ENCODE measurements around the gene NIM1K. TPM values are rescaled to one million over a fixed set of nuclear protein-coding genes. Genes with fewer than 3 reads are reported as not detected.
A peak's percentile ranks its signal among the peaks of the same experiment; 100 is the strongest.

The NIM1K gene
- total RNA-seq (0.49 TPM in 1 of 2 replicates, not detected in the other), polyA plus RNA-seq (0.04 and 0.14 TPM in 2 replicates), polyA minus RNA-seq (0.49 and 0.73 TPM in 2 replicates), Bru-seq, nascent RNA (percentile 20 among the genes with signal in this experiment), BruChase-seq, experiment 1, labeled RNA remaining after a 6-hour chase (percentile 16 among the genes with signal in this experiment), BruChase-seq, experiment 2, labeled RNA remaining after a 2-hour chase (percentile 16 among the genes with signal in this experiment)
- polyA plus RNA-seq (2011; cell fraction: cytosol; rRNA removed), result 0.03 and 0.04 TPM in 2 replicates
- polyA plus RNA-seq (2011; cell fraction: nucleus; rRNA removed), result 0.13 and 0.15 TPM in 2 replicates
- not detected in 2 replicates for polyA plus RNA-seq (2012)
- not detected for polyA minus RNA-seq (2011; cell fraction: cytosol; rRNA and poly(A)+ RNA removed)
- 0.53 and 1.6 TPM in 2 replicates for polyA minus RNA-seq (2011; cell fraction: nucleus; rRNA and poly(A)+ RNA removed)
- long read RNA-seq, result 0 reads

DNA sequence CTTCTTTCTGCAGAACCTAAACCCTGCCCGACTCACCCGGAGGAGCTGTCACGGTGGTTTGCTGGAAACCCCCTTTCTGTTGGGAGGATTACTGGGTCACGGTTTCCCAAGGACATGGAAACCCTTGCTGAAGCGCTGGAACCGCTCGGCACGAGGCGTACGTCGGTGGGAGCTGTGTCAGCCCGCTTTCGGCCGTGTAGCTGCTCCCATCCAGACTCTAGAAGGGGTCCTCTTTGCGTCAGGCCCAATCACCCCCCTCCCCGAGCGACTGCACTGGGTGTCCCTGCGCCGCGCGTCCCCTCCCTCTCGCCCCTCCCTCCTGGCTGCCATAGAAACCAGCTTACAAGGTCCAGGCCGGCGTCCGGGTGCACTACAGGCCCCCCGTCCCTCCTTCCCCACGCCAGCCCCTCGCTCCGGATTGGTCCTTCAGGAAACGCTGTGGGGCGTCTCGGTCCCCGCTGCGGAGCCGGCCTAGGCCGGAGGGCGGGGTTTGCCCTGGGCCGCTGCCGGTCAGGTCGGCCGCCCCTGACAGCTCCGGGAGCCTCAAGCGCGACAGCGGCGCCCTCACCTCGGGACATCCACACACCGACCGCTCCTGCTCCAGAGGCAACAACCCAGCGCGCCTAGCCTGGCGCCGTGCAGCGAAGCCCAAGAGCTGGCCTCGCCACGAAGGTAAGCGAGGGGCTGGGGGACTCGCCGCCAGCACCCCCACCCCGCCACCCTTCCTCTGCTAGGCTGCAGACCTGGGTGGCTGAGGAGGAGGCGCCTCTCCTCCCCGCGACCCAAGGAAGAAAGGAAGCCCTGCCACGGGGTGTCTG lies at the start of gene NIM1K:
NIM1K (plus strand) TSS at position 486 of the 818 bp plus-strand sequence. CDS start 53,551 bp downstream, outside the sequence.
- TF ChIP-seq JUN (IDR thresholded peaks at IDR 0.05; ENCODE audit: borderline replicate concordance, insufficient read depth, insufficient read length, low read depth) (no peak), EZH2 (IDR thresholded peaks at IDR 0.05; ENCODE audit: borderline replicate concordance, low read depth, low read length, severe bottlenecking) (peak; percentile 31)
- DNase-seq (ENCODE audit: low read depth, low spot score), result peak; percentile 23
- Histone ChIP-seq H3K27me3 (ENCODE audit: control insufficient read depth in 2 of 2, insufficient read depth in 2 of 2, low read length in 2 of 2) (peaks cover 11 to 35% of the 10 kb centered on the region in 2 experiments), H2AFZ (ENCODE audit: low read depth, low read length) (peak within 1 kb of the TSS; percentile 3), H3K36me3 (ENCODE audit: control insufficient read depth in 2 of 2, extremely low read depth in 1 of 2, insufficient read depth in 2 of 2, low read length in 2 of 2) (no peaks in the 10 kb centered on the region), H3K79me2 (ENCODE audit: control insufficient read depth, insufficient read depth, low read length) (no peaks in the 10 kb centered on the region), H3K9me3 (replicated peaks; ENCODE audit: control insufficient read depth, insufficient read depth, low read length) (no peaks in the 10 kb centered on the region), H4K20me1 (replicated peaks; ENCODE audit: control insufficient read depth, extremely low read depth, insufficient read depth, low read length) (no peaks in the 10 kb centered on the region), H3K4me1 (ENCODE audit: control insufficient read depth, extremely low read depth, insufficient read depth, low read length) (peaks cover 4% of the 10 kb centered on the region), H3K4me2 (ENCODE audit: insufficient read depth, low read length) (peak within 1 kb of the TSS; percentile 51), H3K27ac (ENCODE audit: insufficient read depth, low read depth, low read length) (no peak within 1 kb of the TSS), H3K4me3 (replicated peaks in 1 of 3; ENCODE audit: insufficient read depth in 1 of 3, low read depth in 1 of 3, low read length in 3 of 3) (peak within 1 kb of the TSS in 2 of 3 experiments; percentile 12 to 32), H3K9ac (replicated peaks; ENCODE audit: extremely low read depth, insufficient read depth, low read length) (no peak within 1 kb of the TSS), H3K9me1 (replicated peaks; ENCODE audit: control insufficient read depth, extremely low read depth, insufficient read depth, low read length) (no peaks in the 10 kb centered on the region)
- ChIA-PET POLR2A (no interaction called here), CTCF (no interaction called here)
- intact Hi-C loops (cut with micrococcal nuclease) (no loop called here), dilution Hi-C loops (cut with MboI; ENCODE audit: extremely low pct_ligation_motif_present, low sequenced_read_pairs) (no loop called here)
- peak; percentile 55 for FAIRE-seq
- no TSS peak for BruUV-seq (replicated peaks)

DNA sequence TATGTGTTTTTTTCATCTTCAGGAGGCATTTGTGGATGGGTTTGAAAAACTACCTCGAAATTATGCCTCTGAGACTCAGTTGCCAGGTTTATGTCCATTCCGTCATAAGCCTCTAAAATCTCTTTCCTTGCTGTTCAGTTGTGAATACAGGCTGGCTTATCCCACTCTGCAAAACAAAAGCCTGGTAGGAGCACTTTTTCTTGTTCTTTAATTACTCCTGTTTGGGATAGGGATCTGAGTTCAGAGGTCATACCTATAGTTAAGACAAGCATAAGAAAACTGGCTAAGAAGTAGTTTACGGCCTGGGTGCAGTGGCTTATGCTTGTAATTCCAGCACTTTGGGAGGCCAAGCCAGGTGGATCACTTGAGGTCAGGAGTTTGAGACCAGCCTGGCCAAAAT lies 47.0 kb upstream of the NIM1K start:
- no peaks in the 10 kb centered on the region for H3K36me3 ChIP-seq (ENCODE audit: control insufficient read depth in 2 of 2, extremely low read depth in 1 of 2, insufficient read depth in 2 of 2, low read length in 2 of 2)
- H3K27me3 ChIP-seq (ENCODE audit: control insufficient read depth in 2 of 2, insufficient read depth in 2 of 2, low read length in 2 of 2), result no peaks in the 10 kb centered on the region
- no peak for TF ChIP-seq FOS (IDR thresholded peaks at IDR 0.05; ENCODE audit: borderline replicate concordance, insufficient read depth, low read length)
- TF ChIP-seq, protein P1, sequence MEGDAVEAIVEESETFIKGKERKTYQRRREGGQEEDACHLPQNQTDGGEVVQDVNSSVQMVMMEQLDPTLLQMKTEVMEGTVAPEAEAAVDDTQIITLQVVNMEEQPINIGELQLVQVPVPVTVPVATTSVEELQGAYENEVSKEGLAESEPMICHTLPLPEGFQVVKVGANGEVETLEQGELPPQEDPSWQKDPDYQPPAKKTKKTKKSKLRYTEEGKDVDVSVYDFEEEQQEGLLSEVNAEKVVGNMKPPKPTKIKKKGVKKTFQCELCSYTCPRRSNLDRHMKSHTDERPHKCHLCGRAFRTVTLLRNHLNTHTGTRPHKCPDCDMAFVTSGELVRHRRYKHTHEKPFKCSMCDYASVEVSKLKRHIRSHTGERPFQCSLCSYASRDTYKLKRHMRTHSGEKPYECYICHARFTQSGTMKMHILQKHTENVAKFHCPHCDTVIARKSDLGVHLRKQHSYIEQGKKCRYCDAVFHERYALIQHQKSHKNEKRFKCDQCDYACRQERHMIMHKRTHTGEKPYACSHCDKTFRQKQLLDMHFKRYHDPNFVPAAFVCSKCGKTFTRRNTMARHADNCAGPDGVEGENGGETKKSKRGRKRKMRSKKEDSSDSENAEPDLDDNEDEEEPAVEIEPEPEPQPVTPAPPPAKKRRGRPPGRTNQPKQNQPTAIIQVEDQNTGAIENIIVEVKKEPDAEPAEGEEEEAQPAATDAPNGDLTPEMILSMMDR (IDR thresholded peaks at IDR 0.05; ENCODE audit: extremely low read depth in 1 of 2, insufficient read depth in 1 of 2, low read depth in 1 of 2, low read length in 2 of 2), result no peak
- TF ChIP-seq POLR2AphosphoS5 (IDR thresholded peaks at IDR 0.05; ENCODE audit: insufficient read depth, low read depth, low read length), result no peak
- TF ChIP-seq MYC (IDR thresholded peaks at IDR 0.05; ENCODE audit: low read depth, low read length), result no peak
- TF ChIP-seq JUN (IDR thresholded peaks at IDR 0.05; ENCODE audit: borderline replicate concordance, insufficient read depth, insufficient read length, low read depth), result no peak
- no peak for TF ChIP-seq POLR2A (IDR thresholded peaks at IDR 0.05; ENCODE audit: low read depth, low read length)
- TF ChIP-seq, protein P2, sequence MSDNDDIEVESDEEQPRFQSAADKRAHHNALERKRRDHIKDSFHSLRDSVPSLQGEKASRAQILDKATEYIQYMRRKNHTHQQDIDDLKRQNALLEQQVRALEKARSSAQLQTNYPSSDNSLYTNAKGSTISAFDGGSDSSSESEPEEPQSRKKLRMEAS (IDR thresholded peaks at IDR 0.05; ENCODE audit: insufficient read depth, insufficient read length), result no peak
- TF ChIP-seq GATA2 (IDR thresholded peaks at IDR 0.05; ENCODE audit: insufficient read depth, insufficient read length, low read depth, low read length), result no peak
- TF ChIP-seq EZH2 (IDR thresholded peaks at IDR 0.05; ENCODE audit: borderline replicate concordance, low read depth, low read length, severe bottlenecking), result no peak
- ChIA-PET POLR2A (no interaction called here), CTCF (interaction anchor here (1.1 to 1.8 kb wide), 2 partner anchors 39 to 245 kb away, joined by 4 to 5 read pairs; no protein-coding TSS in a partner anchor)
- H3K27ac ChIP-seq (ENCODE audit: insufficient read depth, low read depth, low read length), result no peak overlapping the region
- intact Hi-C loops (cut with micrococcal nuclease) (no loop called here), dilution Hi-C loops (cut with MboI; ENCODE audit: extremely low pct_ligation_motif_present, low sequenced_read_pairs) (no loop called here)
- H2AFZ ChIP-seq (ENCODE audit: low read depth, low read length), result no peak overlapping the region
- no peaks in the 10 kb centered on the region for H3K9me1 ChIP-seq (replicated peaks; ENCODE audit: control insufficient read depth, extremely low read depth, insufficient read depth, low read length)
- no peaks in the 10 kb centered on the region for H3K4me1 ChIP-seq (ENCODE audit: control insufficient read depth, extremely low read depth, insufficient read depth, low read length)
- DNase-seq (ENCODE audit: low read depth, low spot score) (no peak), FAIRE-seq (no peak)
- BruUV-seq (replicated peaks), result no TSS peak
- no peak overlapping the region for H3K4me3 ChIP-seq (replicated peaks in 1 of 3; ENCODE audit: insufficient read depth in 1 of 3, low read depth in 1 of 3, low read length in 3 of 3)
- H3K4me2 ChIP-seq (ENCODE audit: insufficient read depth, low read length), result no peak overlapping the region
- no peaks in the 10 kb centered on the region for H3K9me3 ChIP-seq (replicated peaks; ENCODE audit: control insufficient read depth, insufficient read depth, low read length)
- H3K9ac ChIP-seq (replicated peaks; ENCODE audit: extremely low read depth, insufficient read depth, low read length), result no peak overlapping the region
- H4K20me1 ChIP-seq (replicated peaks; ENCODE audit: control insufficient read depth, extremely low read depth, insufficient read depth, low read length), result no peaks in the 10 kb centered on the region
- H3K79me2 ChIP-seq (ENCODE audit: control insufficient read depth, insufficient read depth, low read length), result peaks cover 36% of the 10 kb centered on the region
